Smooth muscle cell (in vitro differentiated cells): ENCODE data around the gene ABCG1. TPM values are rescaled to one million over a fixed set of nuclear protein-coding genes. Genes with fewer than 3 reads are reported as not detected.

Experiments used
- DNase-seq: peaks from one replicate; lab custom pipeline; 2025; ENCODE audit not compliant: unreplicated experiment; lab: John Stamatoyannopoulos, UW
- H2AFZ ChIP-seq: fragments of 200-600 bp; sonication (generic); 2 replicates; pipeline ENCODE4 v1.6.0; 2016; ENCODE audit warnings: antibody characterized with exemption, low read depth, mild to moderate bottlenecking
- H3F3A ChIP-seq: fragments of 200-600 bp; sonication (generic); 2 replicates; pipeline ENCODE4 v1.6.0; 2017; ENCODE audit warnings: antibody characterized with exemption, low read depth
- H3K27ac ChIP-seq: fragments of 200-600 bp; sonication (generic); 2 replicates; pipeline ENCODE4 v1.5.1; 2016; ENCODE audit warnings: low read depth, mild to moderate bottlenecking
- H3K27me3 ChIP-seq: fragments of 200-600 bp; sonication (generic); 2 replicates; pipeline ENCODE4 v1.6.1; 2016; ENCODE audit warnings: low read depth, mild to moderate bottlenecking
- H3K36me3 ChIP-seq: fragments of 200-600 bp; sonication (generic); 2 replicates; pipeline ENCODE4 v1.5.1; 2016; ENCODE audit warnings: low read depth
- H3K4me1 ChIP-seq: fragments of 200-600 bp; sonication (generic); 2 replicates; pipeline ENCODE4 v1.5.1; 2016; ENCODE audit warnings: low read depth
- H3K4me2 ChIP-seq: fragments of 200-600 bp; sonication (generic); 2 replicates; pipeline ENCODE4 v1.6.0; 2016; ENCODE audit warnings: mild to moderate bottlenecking
- H3K4me3 ChIP-seq: fragments of 200-600 bp; sonication (generic); 2 replicates; pipeline ENCODE4 v1.5.1; 2016; ENCODE audit warnings: mild to moderate bottlenecking
- H3K79me2 ChIP-seq: fragments of 200-600 bp; sonication (generic); 2 replicates; pipeline ENCODE4 v1.6.0; 2016; ENCODE audit warnings: low read depth, mild to moderate bottlenecking
- H3K9ac ChIP-seq: fragments of 200-600 bp; sonication (generic); 2 replicates; pipeline ENCODE4 v1.6.0; 2016; ENCODE audit warnings: low read depth
- H3K9me3 ChIP-seq: fragments of 200-600 bp; sonication (generic); replicated peaks from 2 replicates; pipeline ENCODE4 v1.5.1; 2016; ENCODE audit warnings: low read depth
- H4K20me1 ChIP-seq: fragments of 200-600 bp; sonication (generic); 2 replicates; pipeline ENCODE4 v1.6.0; 2016; ENCODE audit warnings: low read depth
- CTCF ChIP-seq: fragments of 200-600 bp; sonication (generic); IDR thresholded peaks from 2 replicates; pipeline ENCODE4 v1.5.1; 2017; ENCODE audit warnings: borderline replicate concordance, mild to moderate bottlenecking, antibody characterized with exemption; ENCODE audit not compliant: insufficient read depth, poor library complexity, severe bottlenecking
- WGBS: methylation state at CpG from one replicate; pipeline ENCODE4 v1.1.7; 2016; ENCODE audit warnings: low lambda C conversion rate; 5-methylcytosine and 5-hydroxymethylcytosine counted together
- polyA plus RNA-seq: library from polyadenylated mRNA; unstranded; fragments of >200 nt; fragmentation: Nextera tagmentation; extraction: Ambion mirVana; gene quantifications from 2 replicates; pipeline ENCODE4 v1.2.1, GENCODE V29; 2016
- total RNA-seq: library from RNA; depleted of rRNA; stranded (reverse); fragments of >200 nt; gene quantifications from 2 replicates; pipeline ENCODE4 v1.2.3, GENCODE V29; 2014

ABCG1 gene
- total and polyA plus RNA-seq, 2 experiments from 2014 or later = 0.55 to 2.9 TPM

- Histone ChIP-seq H3K27ac (no peak overlapping the region), H3K79me2 (no peaks in the 10 kb centered on the region), H3K36me3 (no peaks in the 10 kb centered on the region), H2AFZ (peak overlapping the region; percentile 30), H4K20me1 (no peaks in the 10 kb centered on the region), H3K27me3 (no peaks in the 10 kb centered on the region), H3K9me3 (no peaks in the 10 kb centered on the region), H3F3A (peaks cover 21% of the 10 kb centered on the region), H3K4me1 (peaks cover 23% of the 10 kb centered on the region), H3K9ac (peak overlapping the region; percentile 62), H3K4me2 (peak overlapping the region; percentile 93), H3K4me3 (peak overlapping the region; percentile 54)
- WGBS = 36% methylated on average over 9 of the region's 9 CpGs
- TF ChIP-seq CTCF = no peak
- DNase-seq = no peak
Observed at GRCh38 chr21:42235593-42235992, 16.7 kb downstream of the ABCG1 start.

GRCh38 chr21:42236014-42236413 lies 17.1 kb downstream of the ABCG1 start:
- no peaks in the 10 kb centered on the region for H3K27me3 ChIP-seq

GRCh38 chr21:42236693-42237092 lies 17.8 kb downstream of the ABCG1 start:
- 71% methylated on average over 3 of the region's 3 CpGs for WGBS
- H3K4me2 ChIP-seq = no peak overlapping the region

More at GRCh38 chr21:42236014-42236413, 17.1 kb downstream of the ABCG1 start:
- 57% methylated on average over 10 of the region's 10 CpGs for WGBS
- Histone ChIP-seq H3K79me2 (no peaks in the 10 kb centered on the region), H4K20me1 (no peaks in the 10 kb centered on the region), H3K4me2 (peak overlapping the region; percentile 25), H3F3A (peaks cover 21% of the 10 kb centered on the region), H3K4me3 (no peak overlapping the region), H3K27ac (no peak overlapping the region), H3K9me3 (no peaks in the 10 kb centered on the region), H3K4me1 (peaks cover 20% of the 10 kb centered on the region), H2AFZ (no peak overlapping the region), H3K9ac (no peak overlapping the region), H3K36me3 (no peaks in the 10 kb centered on the region)
- TF ChIP-seq CTCF = no peak
- DNase-seq = no peak

More at GRCh38 chr21:42236693-42237092, 17.8 kb downstream of the ABCG1 start:
- Histone ChIP-seq H3K4me3 (no peak overlapping the region), H3K9me3 (no peaks in the 10 kb centered on the region), H3K27ac (no peak overlapping the region), H2AFZ (no peak overlapping the region), H3K9ac (no peak overlapping the region), H3K27me3 (no peaks in the 10 kb centered on the region), H4K20me1 (no peaks in the 10 kb centered on the region), H3K4me1 (peaks cover 20% of the 10 kb centered on the region), H3F3A (peaks cover 21% of the 10 kb centered on the region), H3K79me2 (no peaks in the 10 kb centered on the region), H3K36me3 (no peaks in the 10 kb centered on the region)
- DNase-seq = no peak
- TF ChIP-seq CTCF = no peak
